Left forelimb (tissue), 1 donor: Measurements from ENCODE around the gene MRPL40.
A peak's percentile ranks its signal among the peaks of the same experiment; 100 is the strongest.

Experiments used
- DNase-seq: peaks from one replicate; pipeline ENCODE4 v3.0.0-alpha.2; 2018; ENCODE audit warnings: low spot score

MRPL40 gene

DNA sequence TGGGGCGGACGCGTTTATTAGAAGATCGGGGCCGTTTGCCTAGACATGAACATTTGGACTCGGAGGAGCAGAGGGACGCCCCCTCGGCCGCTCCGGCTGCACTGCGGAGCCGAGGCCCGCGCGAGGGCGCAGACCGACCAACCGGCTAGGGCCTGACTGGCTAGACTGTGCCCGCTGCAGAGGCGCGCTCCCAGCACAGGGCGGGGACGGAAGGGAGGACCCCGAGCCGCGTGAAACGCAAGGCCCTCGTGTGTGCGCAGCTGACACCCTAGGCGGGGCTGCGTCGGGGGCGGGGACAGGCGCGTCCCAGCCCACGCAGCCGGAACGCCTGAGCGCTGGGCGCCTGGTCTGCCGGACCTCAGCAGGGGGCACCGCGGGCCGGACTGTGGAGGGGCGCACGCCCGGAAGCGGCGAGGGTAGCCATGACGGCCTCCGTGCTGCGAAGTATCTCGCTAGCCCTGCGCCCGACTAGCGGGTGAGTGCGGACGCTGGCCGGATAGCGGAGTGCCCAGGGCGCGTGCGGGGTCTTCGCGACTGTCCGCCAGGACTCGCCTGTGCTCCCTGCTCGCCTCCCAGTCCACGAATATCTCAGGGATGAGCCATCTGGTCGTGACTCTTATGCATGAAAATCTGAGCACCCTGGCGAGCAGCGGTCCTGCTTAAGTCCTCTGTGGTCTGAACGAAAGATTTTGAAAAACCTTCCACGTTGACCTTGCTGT, at the start of gene MRPL40:
TSS of gene MRPL40 (plus strand) at position 413 of the 719 bp plus-strand sequence. CDS start at position 423, 10 bp downstream.
- peak; percentile 98 for DNase-seq

DNA sequence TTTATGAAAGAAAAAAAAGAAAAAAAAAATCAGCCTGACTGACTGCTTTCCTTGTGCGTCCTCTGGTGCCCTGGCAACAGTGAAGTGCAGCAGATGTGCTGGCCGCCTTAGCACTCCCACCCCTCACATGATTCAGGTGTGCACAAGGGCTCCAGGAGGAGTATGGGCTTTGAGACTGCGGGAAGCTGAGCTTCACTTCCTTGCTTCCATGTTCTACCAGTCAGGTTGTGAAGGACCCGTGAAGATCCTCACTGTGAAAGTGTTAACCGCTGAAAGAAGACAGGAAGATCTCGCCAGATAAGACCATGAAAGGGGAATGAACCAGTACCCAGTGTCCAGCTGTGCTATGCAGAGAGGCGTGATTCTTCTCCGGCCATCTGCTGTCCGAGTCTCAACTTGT, 49.1 kb upstream of the MRPL40 start:
- DNase-seq: no peak

DNA sequence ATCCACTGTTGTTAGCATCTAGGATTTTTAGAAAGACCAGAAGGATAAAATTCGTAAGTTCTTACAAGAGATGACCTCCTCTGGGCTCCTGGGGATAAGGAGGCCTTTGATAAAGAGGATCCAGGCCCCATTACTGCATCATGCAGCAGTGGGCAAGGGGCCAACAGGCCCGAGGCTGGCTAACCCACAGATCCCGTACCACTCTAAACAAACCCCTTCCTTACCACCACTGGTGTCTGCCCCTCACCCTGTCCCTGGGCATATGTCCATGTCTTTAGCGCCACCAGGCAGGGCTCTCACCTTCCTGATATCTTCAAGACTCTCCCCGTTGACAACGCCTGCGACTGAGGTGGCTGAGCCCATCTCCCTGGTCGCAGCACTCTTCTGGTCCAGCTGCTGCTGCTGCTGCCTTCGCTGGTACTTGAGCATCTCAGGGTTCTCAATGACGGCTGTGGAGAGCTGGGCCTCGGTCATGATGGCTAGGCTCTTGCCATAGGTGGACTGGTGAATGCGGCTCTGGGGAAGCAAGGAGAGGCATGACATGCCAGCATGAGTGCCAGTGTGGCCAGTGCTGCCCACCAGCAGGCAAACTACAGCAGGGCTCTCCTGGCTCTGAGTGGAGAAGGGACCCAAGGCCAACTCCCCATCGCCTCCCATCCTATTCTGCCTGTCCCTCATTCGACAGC, 47.0 kb upstream of the MRPL40 start:
- DNase-seq: no peak

DNA sequence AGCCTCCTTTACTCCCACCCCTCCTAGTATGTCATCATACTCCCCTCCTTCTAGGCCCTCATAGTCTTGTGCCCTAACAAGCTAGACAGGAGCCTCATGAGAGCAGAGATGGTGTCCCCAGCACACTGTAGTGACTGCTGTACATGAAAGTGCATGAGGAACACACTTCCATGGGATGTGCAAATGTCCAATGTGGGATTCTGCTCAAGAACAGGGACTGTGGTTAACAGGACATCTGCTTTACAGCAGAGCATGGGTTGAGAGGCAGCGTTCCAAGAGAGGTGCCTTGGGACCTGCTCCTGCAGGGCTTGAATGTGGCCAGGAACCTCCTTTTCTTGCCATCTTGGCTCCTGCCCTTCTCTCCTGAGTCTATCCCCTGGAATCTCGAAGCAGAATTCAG, 46.1 kb upstream of the MRPL40 start:
- DNase-seq: no peak

DNA sequence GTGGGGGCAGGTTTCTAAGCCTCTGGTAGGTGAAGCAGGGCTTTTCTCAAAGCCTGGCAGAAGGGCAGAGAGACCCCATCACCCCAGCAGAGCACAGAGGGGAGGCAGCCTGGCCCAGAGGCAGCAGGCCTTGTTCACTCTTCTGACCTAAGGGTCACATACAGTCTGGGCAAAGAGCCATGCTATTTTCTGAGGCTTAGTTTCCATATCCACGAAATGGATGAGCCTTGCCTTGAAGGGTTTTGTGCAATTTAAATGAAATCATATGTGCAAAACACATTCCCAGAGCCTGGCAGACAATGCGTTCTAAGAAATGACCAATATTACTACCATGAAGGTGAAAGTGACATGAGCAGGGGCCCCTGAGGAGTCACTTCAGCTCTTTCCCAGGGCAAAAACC, 45.3 kb upstream of the MRPL40 start:
- no peak for DNase-seq

DNA sequence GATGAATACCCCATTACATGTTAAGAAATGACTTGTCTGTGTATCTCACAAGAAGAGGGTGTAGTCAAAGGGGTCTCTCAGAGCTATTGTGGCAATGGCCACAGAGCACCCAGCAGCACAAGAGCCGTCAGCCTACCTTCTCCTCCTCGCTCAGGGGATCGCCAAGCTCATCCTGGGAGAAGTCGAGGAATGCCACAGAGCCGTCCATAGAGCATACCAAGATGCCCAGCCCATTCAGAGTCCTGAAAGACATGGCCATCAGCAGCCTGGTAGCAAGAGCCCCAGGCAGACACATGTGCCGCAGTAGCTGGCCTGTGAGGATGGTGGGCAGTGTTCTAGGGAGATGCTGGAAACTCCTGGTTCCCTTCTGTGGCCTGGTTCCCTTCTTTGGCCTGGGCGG, 44.8 kb upstream of the MRPL40 start:
- DNase-seq: no peak

DNA sequence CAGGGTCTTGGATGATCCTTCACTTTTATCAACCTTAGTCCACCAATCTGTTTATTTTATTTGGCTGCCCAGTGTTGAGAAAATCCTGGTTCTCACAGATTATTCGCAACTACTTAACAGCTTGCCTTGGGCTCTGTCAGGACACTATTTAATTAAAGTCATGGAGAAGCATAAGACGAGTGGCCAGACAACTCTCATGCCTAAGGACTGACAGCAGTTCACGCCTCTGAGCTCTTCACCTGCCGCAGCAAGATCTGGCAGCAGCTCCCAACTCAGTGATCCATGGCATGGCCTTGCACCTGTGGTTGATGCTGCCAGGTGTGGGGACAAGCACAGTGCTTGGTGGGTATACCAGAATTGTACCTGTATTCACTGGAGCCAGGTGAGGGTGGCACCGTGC, 38.6 kb upstream of the MRPL40 start:
- DNase-seq: no peak

DNA sequence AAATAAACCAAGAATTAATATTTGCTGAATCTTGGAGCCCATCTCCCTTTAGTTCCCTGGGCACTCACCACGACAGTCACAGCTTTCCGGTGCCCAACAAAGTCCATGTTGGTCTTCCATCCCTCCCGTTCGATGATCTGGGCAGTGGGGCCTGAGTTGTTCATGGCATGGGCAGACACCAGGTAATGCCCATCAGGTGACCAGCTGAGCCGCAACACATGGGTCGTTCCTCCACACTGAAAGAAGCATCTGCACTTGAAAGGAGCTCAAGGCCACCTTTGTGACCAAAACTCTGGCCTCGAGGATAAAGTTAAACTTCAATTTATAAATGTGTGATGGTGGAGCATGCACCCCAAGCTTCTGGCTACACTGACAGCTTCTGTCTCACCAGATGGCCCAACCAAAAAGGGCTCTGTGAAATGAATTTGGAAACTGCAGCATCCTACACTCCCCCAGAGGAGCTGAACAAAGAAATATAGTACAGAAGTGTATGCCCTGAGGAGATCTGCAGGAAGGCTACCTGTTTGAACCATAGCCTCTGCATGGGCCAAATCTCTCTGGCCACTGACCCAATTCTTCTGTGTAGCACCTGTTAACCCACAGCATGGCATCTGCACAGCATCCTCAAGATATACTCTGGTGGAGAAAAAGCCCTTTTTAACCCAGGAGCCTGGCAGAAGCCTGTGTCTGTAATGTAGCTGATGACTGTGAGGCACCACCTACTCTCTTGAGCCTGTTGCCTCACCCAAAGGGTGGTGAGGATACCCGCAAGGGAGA, 37.9 kb upstream of the MRPL40 start:
- DNase-seq: no peak

DNA sequence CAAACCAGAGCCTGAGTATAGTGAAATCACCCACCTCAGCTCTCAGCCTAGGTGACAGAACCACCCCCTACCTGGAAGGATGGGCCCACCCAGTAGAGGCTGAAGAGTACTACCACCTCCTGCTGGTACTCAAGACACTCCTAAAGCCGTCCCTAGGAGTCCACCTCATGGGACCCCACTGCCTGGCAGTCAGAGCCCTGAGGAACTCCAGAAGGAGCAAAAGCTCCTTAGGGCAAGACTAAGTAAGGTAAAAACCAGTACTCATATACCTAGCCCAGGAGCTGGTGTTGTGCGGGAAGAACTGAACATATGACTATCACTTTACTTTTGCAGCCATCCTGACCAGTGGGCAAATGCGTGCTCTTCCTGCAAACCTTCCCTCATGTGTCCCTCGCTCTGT, 37.1 kb upstream of the MRPL40 start:
- DNase-seq: no peak

DNA sequence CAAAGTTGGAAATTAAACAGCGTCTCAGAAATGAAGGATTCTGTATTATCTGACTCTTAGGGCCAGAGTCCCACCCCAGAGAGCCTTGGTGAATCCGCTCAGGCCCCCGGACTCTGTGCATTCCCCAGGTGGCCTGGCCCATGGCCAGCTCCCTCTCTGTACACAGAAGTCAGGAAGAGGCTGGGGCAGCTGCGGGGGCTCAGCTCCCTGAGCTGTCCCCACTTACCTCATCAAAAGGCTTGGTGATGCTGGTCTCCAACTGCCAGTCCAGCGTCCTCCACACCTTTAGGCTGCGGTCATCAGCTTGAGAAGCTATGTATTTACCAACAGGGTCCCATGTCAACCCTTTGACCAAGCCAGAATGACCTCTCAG, 35.8 kb upstream of the MRPL40 start:
- DNase-seq: no peak

DNA sequence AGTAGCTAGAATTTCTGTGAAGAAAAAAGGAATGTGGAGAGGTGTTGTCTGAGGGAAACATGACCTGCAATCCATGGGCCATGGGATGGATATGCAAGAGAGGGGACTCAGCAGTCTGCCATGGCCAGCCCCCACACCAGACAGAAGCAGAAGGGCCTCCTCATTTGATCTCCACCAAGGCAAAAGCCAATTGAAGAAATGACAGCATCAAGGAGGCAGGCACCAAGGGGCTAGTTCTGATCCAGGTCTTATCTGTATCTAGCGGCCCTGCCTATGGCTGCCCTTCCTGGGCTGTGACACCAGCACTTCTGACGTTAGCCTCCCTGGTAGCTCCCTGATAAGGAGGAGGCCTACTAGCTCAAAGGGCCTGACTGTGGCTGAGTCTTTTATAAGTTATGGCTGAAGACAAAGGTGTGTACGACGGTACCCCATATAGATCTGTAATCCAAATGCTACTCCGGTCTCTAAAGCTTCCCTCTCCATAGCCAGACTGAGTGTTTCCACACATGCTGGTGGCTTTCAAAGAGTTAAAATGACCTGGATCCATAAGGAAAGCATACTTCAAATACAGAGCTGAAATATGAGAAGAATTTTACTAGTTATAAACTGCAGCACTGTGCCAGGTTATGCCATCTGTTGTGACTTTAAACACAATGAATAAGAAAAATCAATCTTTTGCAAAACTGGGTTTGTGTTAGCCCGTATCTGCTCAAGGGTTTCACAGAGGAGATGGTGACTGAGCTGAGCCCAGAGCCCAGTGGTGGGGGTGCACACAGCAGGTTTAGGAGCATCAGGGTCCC, 35.2 kb upstream of the MRPL40 start:
- DNase-seq: no peak

DNA sequence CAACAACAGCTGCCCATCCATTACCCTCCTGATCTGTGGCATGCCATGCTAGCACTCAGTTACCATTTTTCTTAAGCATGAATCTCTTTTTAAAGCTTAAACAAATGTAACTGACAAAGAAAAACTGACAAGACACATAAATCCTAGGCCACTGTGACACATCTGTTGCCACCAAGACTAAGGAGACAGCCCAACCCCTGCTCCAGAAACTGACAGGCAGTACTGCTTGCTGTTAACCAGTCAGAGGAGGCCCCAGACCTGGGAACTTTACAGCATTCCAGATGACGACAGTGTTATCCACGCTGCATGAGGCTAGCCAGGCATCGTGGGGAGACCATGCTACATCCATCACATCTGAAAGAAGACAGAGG, 34.6 kb upstream of the MRPL40 start:
- no peak for DNase-seq

DNA sequence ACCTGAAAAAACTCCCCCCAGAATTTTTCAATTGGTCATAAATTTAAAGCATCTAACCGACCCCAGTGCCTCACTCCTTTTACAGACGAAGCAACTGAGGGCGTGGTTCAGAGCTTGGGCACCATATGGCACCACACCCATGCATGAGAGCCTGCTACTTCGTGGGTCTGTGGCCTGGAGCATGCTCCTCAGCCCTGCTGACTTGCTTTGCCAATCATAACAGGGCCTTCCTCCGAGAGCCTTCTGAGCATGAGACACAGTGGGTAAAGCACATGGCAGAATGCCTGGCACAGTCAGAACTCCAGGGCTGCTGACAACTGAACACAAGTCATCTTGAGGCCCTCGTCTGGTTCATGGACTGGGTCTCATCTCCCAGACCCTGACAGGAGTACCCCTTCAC, 34.1 kb upstream of the MRPL40 start:
- DNase-seq: no peak

DNA sequence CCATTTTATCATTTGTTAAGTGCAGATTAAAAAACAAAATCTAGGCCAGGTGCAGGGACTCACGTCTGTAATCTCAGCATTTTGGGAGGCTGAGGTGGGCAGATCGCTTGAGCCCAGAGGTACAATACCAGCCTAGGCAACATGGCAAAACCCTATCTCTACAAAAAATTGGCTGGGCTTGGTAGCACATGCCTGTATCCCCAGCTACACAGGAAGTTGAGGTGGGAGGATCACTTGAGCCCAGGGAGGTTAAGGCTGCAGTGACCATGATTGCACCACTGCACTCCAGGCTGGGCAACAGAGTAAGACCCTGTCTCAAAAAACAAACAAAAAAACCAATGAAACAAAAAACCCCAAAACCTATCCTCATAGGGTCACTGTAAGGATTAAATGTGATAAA, 33.7 kb upstream of the MRPL40 start:
- no peak for DNase-seq

DNA sequence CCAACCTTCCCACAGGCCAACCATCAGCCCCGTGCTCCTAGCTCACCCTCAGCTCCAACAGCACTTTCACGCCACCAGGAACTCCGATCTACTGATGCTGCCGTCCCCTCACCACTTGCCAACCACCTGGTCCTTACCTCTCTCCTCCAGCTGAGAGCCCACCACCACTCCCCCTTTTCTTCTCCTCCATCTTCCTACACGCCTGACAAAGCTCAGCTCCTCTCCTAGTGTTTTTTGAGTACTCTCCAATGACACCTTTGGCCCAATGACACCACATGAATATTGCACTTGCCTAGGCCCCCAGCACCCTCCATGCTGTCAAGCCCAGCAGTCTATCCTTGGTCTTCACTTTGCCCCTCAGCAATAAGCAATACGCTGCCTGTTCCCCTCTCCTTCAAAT, 31.5 kb upstream of the MRPL40 start:
- no peak for DNase-seq

DNA sequence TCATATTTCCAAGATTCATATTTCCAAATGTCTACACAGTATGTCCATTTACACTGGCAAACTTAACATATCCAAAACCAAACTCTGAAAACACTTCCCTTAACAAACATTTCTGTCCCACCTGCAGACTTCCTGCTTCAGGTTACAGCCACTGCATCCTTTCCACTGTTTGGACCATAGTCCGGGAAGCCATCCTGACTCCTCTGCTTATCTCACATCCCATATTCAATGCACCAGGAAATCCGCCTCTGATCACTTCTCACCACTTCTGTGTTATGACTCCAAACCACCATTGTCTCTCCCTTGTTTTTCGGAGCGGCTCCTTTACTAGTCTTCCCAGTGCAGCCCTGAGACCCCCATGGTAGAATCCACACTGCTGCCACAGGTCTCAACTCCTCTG, 30.9 kb upstream of the MRPL40 start:
- no peak for DNase-seq

DNA sequence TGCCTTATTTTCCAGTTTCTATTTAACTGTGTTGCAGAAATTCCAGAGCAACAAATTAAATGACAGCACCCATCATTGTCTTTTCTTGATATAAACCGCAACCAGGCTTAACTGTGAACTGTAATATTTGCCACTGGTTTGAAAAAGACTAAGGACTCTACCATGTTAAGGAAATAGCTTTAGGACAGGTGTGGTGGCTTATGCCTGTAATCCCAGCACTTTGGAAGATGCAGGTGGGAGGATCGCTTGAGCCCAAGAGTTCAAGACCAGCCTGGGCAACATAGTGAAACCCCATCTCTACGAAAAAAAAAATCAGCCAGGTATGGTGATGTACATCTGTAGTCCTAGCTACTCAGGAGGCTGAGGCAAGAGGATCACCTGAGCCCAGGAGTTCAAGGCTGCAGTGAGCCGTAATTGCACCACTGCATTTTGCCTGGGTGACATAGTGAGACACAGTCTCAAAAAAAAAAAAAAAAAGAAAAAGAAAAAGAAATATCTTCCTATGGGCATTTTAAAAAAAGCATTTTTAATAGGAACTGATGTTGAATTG, 29.6 kb upstream of the MRPL40 start:
- DNase-seq: no peak

DNA sequence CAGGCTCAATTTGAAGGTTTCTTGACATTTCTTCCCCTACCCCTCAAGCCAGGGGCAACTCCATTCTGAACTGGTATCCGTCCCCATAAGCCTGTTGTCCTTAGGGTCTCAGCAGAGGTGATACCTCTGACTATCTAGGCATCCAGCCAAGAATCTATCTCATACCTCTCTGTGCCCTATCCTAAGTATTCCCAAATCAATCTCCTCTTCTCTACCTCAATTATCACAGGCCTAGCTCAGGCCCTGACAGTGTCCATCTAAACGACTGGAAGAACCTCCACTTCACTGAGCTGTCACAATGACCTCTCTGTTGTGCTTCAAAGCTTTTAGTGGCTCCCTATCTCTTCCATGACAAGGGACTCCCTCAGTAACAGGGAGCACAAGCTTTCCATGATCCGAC, 27.7 kb upstream of the MRPL40 start:
- no peak for DNase-seq

DNA sequence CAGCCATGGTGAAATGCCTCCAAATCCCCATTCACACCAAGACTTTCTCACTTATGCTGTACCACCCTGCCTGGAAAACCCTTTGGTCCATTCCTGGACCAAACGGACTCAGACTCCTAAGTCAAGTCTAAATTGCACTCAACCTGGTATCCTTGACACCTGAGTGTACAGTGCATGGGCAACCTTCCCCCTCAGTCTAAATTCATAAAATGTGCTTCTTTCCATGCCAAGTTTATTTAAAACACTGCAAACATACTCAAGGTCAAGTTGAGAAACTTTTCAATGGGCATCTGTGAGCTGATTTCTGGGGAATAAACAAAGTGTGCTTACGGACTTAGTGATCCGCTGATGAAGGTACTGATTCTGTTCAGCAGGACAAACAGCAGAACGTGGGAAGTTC, 27.2 kb upstream of the MRPL40 start:
- no peak for DNase-seq

DNA sequence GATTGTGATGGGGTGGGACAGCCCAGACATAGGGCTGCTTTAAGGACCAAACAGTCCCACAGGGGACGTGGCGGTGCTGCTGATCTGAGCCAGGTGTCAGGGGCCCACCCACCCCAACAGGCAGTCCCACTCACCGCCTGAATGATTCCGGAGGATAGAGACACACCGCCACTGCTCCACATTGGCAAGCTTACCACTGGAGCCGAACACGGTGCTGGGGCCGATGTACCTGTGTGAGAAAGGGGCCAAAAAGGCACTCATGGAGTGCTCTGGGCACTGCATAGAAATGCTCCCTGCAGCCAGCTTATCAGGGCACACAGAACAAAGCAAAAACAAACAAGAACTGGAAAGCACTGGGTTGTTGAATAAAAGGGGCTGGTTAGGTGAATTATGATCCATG, 26.7 kb upstream of the MRPL40 start:
- DNase-seq: no peak

DNA sequence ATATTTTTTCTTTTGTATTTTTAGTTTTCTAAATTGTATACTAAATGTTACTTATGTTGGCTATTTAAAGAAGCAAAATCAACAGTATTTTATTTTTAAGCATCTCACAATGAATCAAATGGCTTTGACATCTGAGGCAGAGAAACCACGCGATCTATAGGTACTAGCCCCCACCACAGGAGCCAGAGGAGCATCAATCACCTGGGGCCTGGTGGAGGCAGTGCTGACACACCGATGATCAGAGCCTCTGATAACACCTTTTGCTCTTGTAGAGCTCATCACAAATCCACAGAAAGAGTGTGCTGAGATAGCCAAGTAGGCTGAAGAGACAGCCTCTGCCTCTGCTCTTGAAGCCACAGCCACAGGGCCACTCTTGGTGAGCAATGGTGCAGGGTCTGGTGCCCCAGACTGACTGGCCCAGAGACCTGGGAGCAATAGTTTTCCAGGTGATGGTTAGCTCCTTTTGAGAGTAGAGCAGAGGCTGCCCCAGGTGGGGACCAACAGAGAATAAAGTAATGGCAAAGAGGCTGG, 26.0 kb upstream of the MRPL40 start:
- DNase-seq: no peak

DNA sequence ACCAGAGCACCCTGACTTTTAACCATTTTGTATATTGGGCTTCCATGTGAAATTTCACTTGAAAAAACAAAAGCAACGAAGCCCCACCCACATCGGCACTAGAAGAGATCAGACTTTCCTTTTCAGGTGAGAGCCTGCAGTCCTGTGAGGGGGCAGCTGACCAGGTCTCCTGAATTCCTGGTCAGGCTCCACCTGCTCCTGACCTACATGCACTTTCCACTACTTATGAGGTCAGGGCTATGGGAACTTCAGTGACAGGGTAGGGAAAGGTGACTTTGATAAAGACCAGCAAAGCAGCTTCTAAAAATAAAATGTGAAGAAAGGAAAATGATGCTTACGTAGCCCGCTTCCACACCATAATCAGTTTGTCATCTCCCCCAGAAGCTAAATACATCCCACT, 25.5 kb upstream of the MRPL40 start:
- DNase-seq: no peak
